DMS53 treated with DMSO at 0.1 percent for 48 hours (cell line): ENCODE measurements around the gene CLMP.

Source experiments
- DNase-seq: peaks from one replicate; lab custom pipeline; 2025; ENCODE audit not compliant: unreplicated experiment; lab: John Stamatoyannopoulos, UW

The CLMP gene

GRCh38 chr11:123195188-123196059 is at the start of gene CLMP:
Gene CLMP, minus strand, starts transcription at chr11:123195248. Its CDS starts 308 bp downstream, at chr11:123194940.
- no peak for DNase-seq

- no peak for DNase-seq
These were observed 47.0 kb upstream of the CLMP start for GRCh38 chr11:123241874-123242543.

GRCh38 chr11:123241294-123241693 is 46.2 kb upstream of the CLMP start:
- DNase-seq: no peak

GRCh38 chr11:123239191-123240150 is 44.4 kb upstream of the CLMP start:
- DNase-seq: no peak

- DNase-seq: no peak
These were observed 43.2 kb upstream of the CLMP start for GRCh38 chr11:123238297-123238696.

- no peak for DNase-seq
These were observed 41.8 kb upstream of the CLMP start for GRCh38 chr11:123236879-123237278.

- no peak for DNase-seq
These were observed 40.7 kb upstream of the CLMP start for GRCh38 chr11:123235656-123236261.

GRCh38 chr11:123235117-123235655 is 40.1 kb upstream of the CLMP start:
- no peak for DNase-seq

GRCh38 chr11:123233975-123234334 is 38.9 kb upstream of the CLMP start:
- no peak for DNase-seq

GRCh38 chr11:123233280-123233974 is 38.4 kb upstream of the CLMP start:
- no peak for DNase-seq

GRCh38 chr11:123231777-123232176 is 36.7 kb upstream of the CLMP start:
- DNase-seq: no peak

- DNase-seq: no peak
These were observed 36.2 kb upstream of the CLMP start for GRCh38 chr11:123231256-123231655.

GRCh38 chr11:123230346-123230745 is 35.3 kb upstream of the CLMP start:
- DNase-seq: no peak

- no peak for DNase-seq
These were observed 33.6 kb upstream of the CLMP start for GRCh38 chr11:123228496-123229163.

GRCh38 chr11:123227763-123228495 is 32.9 kb upstream of the CLMP start:
- no peak for DNase-seq

GRCh38 chr11:123221584-123221983 is 26.5 kb upstream of the CLMP start:
- no peak for DNase-seq

GRCh38 chr11:123221096-123221561 is 26.1 kb upstream of the CLMP start:
- no peak for DNase-seq

GRCh38 chr11:123219066-123219690 is 24.1 kb upstream of the CLMP start:
- no peak for DNase-seq
